Caco-2 (cell line): Measurements from ENCODE around the gene PCYOX1L. TPM values are rescaled to one million over a fixed set of nuclear protein-coding genes. Genes with fewer than 3 reads are reported as not detected.

Experiments used
- BruUV-seq: library from RNA; stranded (reverse); fragments of 400-500 nt; replicated peaks from 2 replicates; lab custom pipeline; 2021; lab: Mats Ljungman, UMichigan
- CTCF ChIA-PET: fragments of 300-600 bp; sonication (Branson Sonifier 250); formaldehyde crosslinking; loops from one replicate; lab custom pipeline; 2022; ENCODE audit warnings: antibody characterized with exemption; lab: Charles Lee
- POLR2A ChIA-PET: fragments of 300-600 bp; sonication (Branson Sonifier 250); formaldehyde crosslinking; loops from one replicate; lab custom pipeline; 2022; ENCODE audit warnings: antibody characterized with exemption; lab: Charles Lee
- DNase-seq, 2 experiments: peaks; one replicate each; pipeline versions ENCODE4 v3.0.0 to v3.0.0-alpha.2; 2020 to 2022
- H3K27me3 ChIP-seq: replicated peaks from 2 replicates; pipeline ENCODE4 v1.6.0; 2011; ENCODE audit warnings: low read length; ENCODE audit not compliant: control insufficient read depth, insufficient read depth
- H3K36me3 ChIP-seq: 2 replicates; pipeline ENCODE4 v1.5.1; 2011; ENCODE audit warnings: low read length; ENCODE audit not compliant: control insufficient read depth, insufficient read depth
- H3K4me1 ChIP-seq: fragments of 250-450 bp; sonication (Bioruptor Pico); 2 replicates; pipeline ENCODE4 v1.5.1; 2020; ENCODE audit warnings: mild to moderate bottlenecking
- H3K4me3 ChIP-seq: 2 replicates; pipeline ENCODE4 v1.5.1; 2011; ENCODE audit warnings: low read depth, mild to moderate bottlenecking, control low read depth, low read length
- H3K9me3 ChIP-seq: fragments of 250-450 bp; sonication (Bioruptor Pico); 2 replicates; pipeline ENCODE4 v1.5.1; 2020; ENCODE audit warnings: mild to moderate bottlenecking, moderate library complexity
- H3K27ac Mint-ChIP-seq: one replicate; pipeline ENCODE4 v1.8.0; 2022; ENCODE audit warnings: mixed read lengths; ENCODE audit not compliant: unreplicated experiment
- H3K27me3 Mint-ChIP-seq: one replicate; pipeline ENCODE4 v1.8.0; 2022; ENCODE audit warnings: mixed read lengths; ENCODE audit not compliant: insufficient read depth, unreplicated experiment
- H3K36me3 Mint-ChIP-seq: one replicate; pipeline ENCODE4 v1.8.0; 2022; ENCODE audit warnings: mild to moderate bottlenecking, mixed read lengths; ENCODE audit not compliant: insufficient read depth, unreplicated experiment
- H3K4me1 Mint-ChIP-seq: one replicate; pipeline ENCODE4 v1.8.0; 2022; ENCODE audit warnings: low read depth, mixed read lengths; ENCODE audit not compliant: unreplicated experiment
- H3K4me3 Mint-ChIP-seq: one replicate; pipeline ENCODE4 v1.8.0; 2022; ENCODE audit warnings: mild to moderate bottlenecking, moderate library complexity, mixed read lengths; ENCODE audit not compliant: unreplicated experiment
- H3K9me3 Mint-ChIP-seq: one replicate; pipeline ENCODE4 v1.8.0; 2022; ENCODE audit warnings: mixed read lengths; ENCODE audit not compliant: unreplicated experiment
- intact Hi-C: fragments of 100-400 bp; cut with micrococcal nuclease; formaldehyde crosslinking; loops from one replicate; pipeline ENCODE4 v1.10.0; 2022; ENCODE audit not compliant: unreplicated experiment
- total RNA-seq: library from RNA; stranded (reverse); gene quantifications from 2 replicates; pipeline ENCODE4 v1.2.3, GENCODE V29; 2022
- TF ChIP-seq, protein P1 (sequence below), 2 experiments: fragments of 200-600 bp in 1 of 2; IDR thresholded peaks; 1 replicate in 1 of 2; 2 replicates in 1 of 2; pipeline versions ENCODE4 v1.5.1 to v1.8.0; 2011 to 2022; ENCODE audit warnings: antibody characterized with exemption in 1 of 2, control low read depth in 1 of 2, inconsistent platforms in 1 of 2, low read depth in 1 of 2, low read length in 1 of 2, mild to moderate bottlenecking in 1 of 2, moderate library complexity in 1 of 2; ENCODE audit not compliant: insufficient read depth in 1 of 2, severe bottlenecking in 1 of 2, unreplicated experiment in 1 of 2

The PCYOX1L gene
- total RNA-seq, 1 experiment from 2014 or later, result 10.4 TPM

DNA sequence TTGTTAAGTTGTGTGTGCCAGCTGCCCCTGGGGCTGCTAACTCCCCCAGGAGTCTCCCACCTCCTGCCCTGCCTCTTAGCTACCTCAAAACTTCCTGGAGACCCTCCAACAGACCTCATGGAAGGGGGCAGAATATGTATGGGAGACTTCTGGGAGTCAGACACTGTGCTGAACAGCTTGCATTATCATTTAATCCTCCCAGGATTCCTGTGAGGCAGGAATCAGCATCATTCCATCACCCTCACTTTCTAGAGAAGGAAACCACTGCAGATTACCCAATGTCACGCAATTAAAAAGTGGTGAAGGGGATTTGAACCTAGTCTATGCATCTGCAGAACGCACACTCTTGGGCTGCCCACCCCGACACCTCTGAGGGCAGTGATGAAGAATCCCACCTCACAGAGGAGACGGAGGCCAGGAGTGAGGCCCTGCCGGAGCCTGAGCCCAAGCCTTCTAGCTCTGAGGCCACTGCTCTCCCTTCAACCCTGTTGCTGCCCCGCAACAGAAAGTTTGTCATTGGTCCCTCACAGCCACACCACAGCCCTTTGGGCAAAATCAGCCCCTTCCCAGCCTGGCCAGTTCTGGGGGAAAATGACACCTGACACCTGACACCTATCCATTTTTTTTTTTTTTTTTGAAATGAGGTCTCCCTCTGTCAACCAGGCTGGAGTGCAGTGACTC, 51.6 kb downstream of the PCYOX1L start:
- no TSS peak for BruUV-seq
- no peak overlapping the region for H3K4me3 Mint-ChIP-seq
- H3K27me3 Mint-ChIP-seq, result no peaks in the 10 kb centered on the region
- TF ChIP-seq, protein P1, sequence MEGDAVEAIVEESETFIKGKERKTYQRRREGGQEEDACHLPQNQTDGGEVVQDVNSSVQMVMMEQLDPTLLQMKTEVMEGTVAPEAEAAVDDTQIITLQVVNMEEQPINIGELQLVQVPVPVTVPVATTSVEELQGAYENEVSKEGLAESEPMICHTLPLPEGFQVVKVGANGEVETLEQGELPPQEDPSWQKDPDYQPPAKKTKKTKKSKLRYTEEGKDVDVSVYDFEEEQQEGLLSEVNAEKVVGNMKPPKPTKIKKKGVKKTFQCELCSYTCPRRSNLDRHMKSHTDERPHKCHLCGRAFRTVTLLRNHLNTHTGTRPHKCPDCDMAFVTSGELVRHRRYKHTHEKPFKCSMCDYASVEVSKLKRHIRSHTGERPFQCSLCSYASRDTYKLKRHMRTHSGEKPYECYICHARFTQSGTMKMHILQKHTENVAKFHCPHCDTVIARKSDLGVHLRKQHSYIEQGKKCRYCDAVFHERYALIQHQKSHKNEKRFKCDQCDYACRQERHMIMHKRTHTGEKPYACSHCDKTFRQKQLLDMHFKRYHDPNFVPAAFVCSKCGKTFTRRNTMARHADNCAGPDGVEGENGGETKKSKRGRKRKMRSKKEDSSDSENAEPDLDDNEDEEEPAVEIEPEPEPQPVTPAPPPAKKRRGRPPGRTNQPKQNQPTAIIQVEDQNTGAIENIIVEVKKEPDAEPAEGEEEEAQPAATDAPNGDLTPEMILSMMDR (IDR thresholded peaks at IDR 0.05; ENCODE audit: insufficient read depth in 1 of 2, low read depth in 1 of 2, low read length in 1 of 2, severe bottlenecking in 1 of 2, unreplicated experiment in 1 of 2), result no peak
- intact Hi-C loops, result no loop called here
- Histone ChIP-seq H3K9me3 (no peaks in the 10 kb centered on the region), H3K4me3 (no peak overlapping the region), H3K36me3 (no peaks in the 10 kb centered on the region), H3K27me3 (no peaks in the 10 kb centered on the region), H3K4me1 (no peaks in the 10 kb centered on the region)
- H3K9me3 Mint-ChIP-seq, result no peaks in the 10 kb centered on the region
- no peak overlapping the region for H3K27ac Mint-ChIP-seq
- ChIA-PET CTCF (interaction anchor here (0.5 to 1.2 kb wide), 3 partner anchors 10 to 809 kb away, joined by 3 to 4 read pairs (median 3); no protein-coding TSS in a partner anchor), POLR2A (interaction anchor here (0.5 kb wide), 1 partner anchor 54 kb away, joined by 3 read pairs; no protein-coding TSS in a partner anchor)
- peaks cover 7% of the 10 kb centered on the region for H3K4me1 Mint-ChIP-seq
- no peaks in the 10 kb centered on the region for H3K36me3 Mint-ChIP-seq
- no peak for DNase-seq

DNA sequence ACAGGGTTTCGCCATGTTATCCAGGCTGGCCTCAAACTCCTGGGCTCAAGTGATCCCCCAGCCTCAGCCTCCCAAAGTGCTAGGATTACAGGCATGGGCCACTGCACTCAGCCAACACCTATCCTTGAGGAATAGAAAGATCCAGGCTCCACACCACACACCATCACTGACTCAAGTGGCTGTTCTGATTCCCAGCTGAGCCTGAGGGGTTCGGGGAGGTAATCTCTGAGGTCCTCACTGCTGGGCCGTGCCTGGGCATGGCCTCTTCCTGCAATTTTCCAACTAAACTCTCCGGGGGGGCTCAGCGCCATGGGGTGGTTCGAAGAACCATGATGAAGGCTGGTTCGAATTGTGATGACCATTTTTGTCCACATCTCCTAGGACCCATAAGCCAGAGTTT, 52.2 kb downstream of the PCYOX1L start:
- H3K9me3 ChIP-seq, result no peaks in the 10 kb centered on the region
- Mint-ChIP-seq H3K27me3 (no peaks in the 10 kb centered on the region), H3K9me3 (no peaks in the 10 kb centered on the region), H3K4me3 (no peak overlapping the region), H3K36me3 (no peaks in the 10 kb centered on the region), H3K27ac (no peak overlapping the region), H3K4me1 (peaks cover 13% of the 10 kb centered on the region)
- no TSS peak for BruUV-seq
- intact Hi-C loops, result no loop called here
- H3K4me3 ChIP-seq, result no peak overlapping the region
- ChIA-PET CTCF (interaction anchor here (0.6 to 1.2 kb wide), 3 partner anchors 29 to 808 kb away, joined by 3 to 4 read pairs (median 3); no protein-coding TSS in a partner anchor), POLR2A (no interaction called here)
- H3K36me3 ChIP-seq, result no peaks in the 10 kb centered on the region
- H3K27me3 ChIP-seq, result no peaks in the 10 kb centered on the region
- H3K4me1 ChIP-seq, result no peaks in the 10 kb centered on the region
- TF ChIP-seq, protein P1 (IDR thresholded peaks at IDR 0.05; ENCODE audit: insufficient read depth in 1 of 2, low read depth in 1 of 2, low read length in 1 of 2, severe bottlenecking in 1 of 2, unreplicated experiment in 1 of 2), result no peak
- no peak for DNase-seq

DNA sequence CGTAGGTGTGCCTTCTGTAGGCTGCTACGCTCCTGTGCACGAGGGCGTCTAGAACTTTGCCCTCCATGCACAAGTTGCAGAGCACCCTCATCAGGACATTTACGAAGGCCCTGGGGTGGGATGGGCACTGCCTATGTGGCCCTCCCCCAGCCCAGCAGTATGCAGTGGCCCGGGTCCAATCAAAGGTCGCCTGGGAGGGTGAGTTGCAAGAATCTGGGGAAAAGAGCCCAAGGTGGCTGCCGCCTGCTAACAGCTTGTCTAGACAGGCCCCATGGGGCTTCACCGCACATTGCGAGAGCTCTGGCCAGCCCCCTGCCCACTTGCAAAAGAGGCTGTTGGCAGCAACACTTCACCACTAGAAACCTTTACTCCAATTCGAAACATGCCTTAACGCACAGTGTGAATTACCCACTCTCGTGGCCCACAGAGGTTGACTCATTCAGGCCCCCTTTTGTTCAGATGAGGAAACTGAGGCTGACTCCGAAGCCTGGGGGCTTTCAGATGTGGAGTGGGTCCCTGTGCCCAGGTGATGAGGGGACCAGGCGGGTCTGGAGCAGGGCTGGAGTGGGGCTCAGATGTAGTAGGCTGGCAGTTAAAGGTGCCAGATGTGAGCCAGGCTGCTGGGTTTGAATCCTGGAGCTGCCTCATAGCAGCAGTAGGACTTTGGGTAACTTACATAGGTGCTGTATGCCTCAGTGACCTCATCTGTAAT, 53.0 kb downstream of the PCYOX1L start:
- no peaks in the 10 kb centered on the region for H3K36me3 Mint-ChIP-seq
- POLR2A ChIA-PET, result no interaction called here
- H3K4me1 Mint-ChIP-seq, result peaks cover 13% of the 10 kb centered on the region
- Histone ChIP-seq H3K27me3 (no peaks in the 10 kb centered on the region), H3K9me3 (no peaks in the 10 kb centered on the region), H3K4me1 (no peaks in the 10 kb centered on the region), H3K36me3 (no peaks in the 10 kb centered on the region), H3K4me3 (no peak overlapping the region)
- intact Hi-C loops, result no loop called here
- CTCF ChIA-PET, result interaction anchor here (0.6 to 1.2 kb wide), 2 partner anchors 28 to 102 kb away, joined by 3 read pairs; no protein-coding TSS in a partner anchor
- H3K27ac Mint-ChIP-seq, result no peak overlapping the region
- no peak overlapping the region for H3K4me3 Mint-ChIP-seq
- no peak for DNase-seq
- no peaks in the 10 kb centered on the region for H3K9me3 Mint-ChIP-seq
- TF ChIP-seq, protein P1 (IDR thresholded peaks at IDR 0.05; ENCODE audit: insufficient read depth in 1 of 2, low read depth in 1 of 2, low read length in 1 of 2, severe bottlenecking in 1 of 2, unreplicated experiment in 1 of 2), result no peak
- no TSS peak for BruUV-seq
- H3K27me3 Mint-ChIP-seq, result no peaks in the 10 kb centered on the region
